Measurements from ENCODE around the gene ICE1.
"Not testable (repeated sequence)": the region's sequence is repeated elsewhere in the genome, so short reads cannot be mapped to it uniquely, and the experiment has no call there.

Gene ICE1

DNA sequence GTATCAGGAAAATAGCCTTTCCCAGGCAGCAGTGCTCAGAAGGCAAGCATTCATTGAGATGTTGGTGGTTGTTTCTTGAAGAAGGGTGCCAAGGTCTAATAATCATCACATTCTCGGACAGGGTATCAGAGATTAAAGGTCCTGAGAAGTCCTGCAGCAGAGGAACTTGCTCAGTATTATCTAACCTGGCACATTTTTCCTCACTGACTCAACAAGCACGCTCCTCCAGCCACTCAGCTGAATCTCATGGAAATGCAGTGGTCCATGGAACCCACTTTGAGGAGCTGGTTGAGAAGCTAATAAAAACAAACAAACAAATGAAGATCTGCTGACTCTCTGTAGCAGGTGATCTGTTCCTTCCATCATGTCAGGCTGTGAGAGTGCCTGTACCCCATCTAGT is 35.3 kb upstream of the ICE1 start:
- Mint-ChIP-seq H3K9me3 (no peaks in the 10 kb centered on the region), H3K4me1 (no peaks in the 10 kb centered on the region), H3K27ac (ENCODE audit: low read depth) (no peak overlapping the region), H3K4me3 (no peak overlapping the region), H3K36me3 (ENCODE audit: insufficient read depth) (peaks cover 2% of the 10 kb centered on the region), H3K27me3 (peaks cover 1% of the 10 kb centered on the region)
- ATAC-seq (replicated peaks; ENCODE audit: extremely low read depth, poor library complexity, severe bottlenecking): no peak
- no peak for DNase-seq (ENCODE audit: low spot score in 2 of 2)

GRCh38 chr5:5387777-5388176 is 34.7 kb upstream of the ICE1 start:
- Mint-ChIP-seq H3K36me3 (ENCODE audit: insufficient read depth) (peaks cover 2% of the 10 kb centered on the region), H3K27me3 (no peaks in the 10 kb centered on the region), H3K4me3 (no peak overlapping the region), H3K4me1 (no peaks in the 10 kb centered on the region), H3K27ac (ENCODE audit: low read depth) (no peak overlapping the region), H3K9me3 (no peaks in the 10 kb centered on the region)
- DNase-seq (ENCODE audit: low spot score in 2 of 2): no peak
- ATAC-seq (replicated peaks; ENCODE audit: extremely low read depth, poor library complexity, severe bottlenecking): no peak

DNA sequence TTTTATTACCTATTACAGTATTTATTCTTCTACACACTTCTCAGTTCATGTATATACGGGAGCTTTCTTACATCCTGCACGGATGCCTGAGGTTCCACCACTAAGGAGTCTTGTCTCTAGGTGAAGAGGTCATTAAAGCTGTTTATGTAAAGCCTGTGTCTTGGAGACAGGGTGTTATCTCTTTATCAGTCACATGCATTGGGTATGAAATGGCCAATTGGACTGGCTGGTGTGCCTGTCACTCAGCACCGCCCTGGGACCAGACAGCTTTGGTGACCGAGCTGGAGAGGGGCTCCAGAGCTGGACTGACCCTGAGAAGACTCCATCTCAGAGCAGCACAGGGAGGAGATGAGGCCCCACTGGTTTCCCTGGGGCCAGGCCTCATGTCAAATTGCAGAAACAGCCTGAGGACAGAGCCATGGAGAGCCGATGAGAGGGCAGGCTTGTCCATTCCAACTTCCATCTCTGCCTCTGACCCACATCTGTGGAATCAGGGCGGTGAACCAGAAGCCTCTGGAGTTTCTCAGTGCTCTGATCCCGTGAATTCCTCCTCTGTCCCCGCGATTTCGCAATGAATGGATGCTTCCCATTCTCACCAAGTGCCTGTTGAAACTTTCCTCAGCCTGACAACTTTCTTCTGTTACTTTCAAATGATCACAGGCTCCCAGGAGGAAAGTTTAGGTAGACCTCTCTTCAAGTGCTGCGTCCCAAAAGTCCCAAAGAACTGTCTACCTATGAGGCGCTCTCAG is 32.2 kb upstream of the ICE1 start:
- H3K27ac Mint-ChIP-seq (ENCODE audit: low read depth): not testable (repeated sequence)

GRCh38 chr5:5392504-5392903 is 30.0 kb upstream of the ICE1 start:
- H3K27me3 Mint-ChIP-seq; H3K4me3 Mint-ChIP-seq; H3K36me3 Mint-ChIP-seq (ENCODE audit: insufficient read depth); H3K9me3 Mint-ChIP-seq; DNase-seq (ENCODE audit: low spot score in 2 of 2); H3K27ac Mint-ChIP-seq (ENCODE audit: low read depth); ATAC-seq (replicated peaks; ENCODE audit: extremely low read depth, poor library complexity, severe bottlenecking); H3K4me1 Mint-ChIP-seq: not testable (repeated sequence)

More for the DNA sequence above, 32.2 kb upstream of the ICE1 start:
- not testable (repeated sequence) for H3K9me3 Mint-ChIP-seq; H3K4me3 Mint-ChIP-seq; H3K36me3 Mint-ChIP-seq (ENCODE audit: insufficient read depth); H3K27me3 Mint-ChIP-seq; ATAC-seq (replicated peaks; ENCODE audit: extremely low read depth, poor library complexity, severe bottlenecking); DNase-seq (ENCODE audit: low spot score in 2 of 2); H3K4me1 Mint-ChIP-seq

GRCh38 chr5:5394384-5394986 is 28.0 kb upstream of the ICE1 start:
- not testable (repeated sequence) for ATAC-seq (replicated peaks; ENCODE audit: extremely low read depth, poor library complexity, severe bottlenecking); H3K4me3 Mint-ChIP-seq; H3K36me3 Mint-ChIP-seq (ENCODE audit: insufficient read depth); H3K9me3 Mint-ChIP-seq; H3K27ac Mint-ChIP-seq (ENCODE audit: low read depth); DNase-seq (ENCODE audit: low spot score in 2 of 2); H3K27me3 Mint-ChIP-seq; H3K4me1 Mint-ChIP-seq

- H3K27ac Mint-ChIP-seq (ENCODE audit: low read depth); H3K4me3 Mint-ChIP-seq; H3K36me3 Mint-ChIP-seq (ENCODE audit: insufficient read depth); H3K4me1 Mint-ChIP-seq; H3K27me3 Mint-ChIP-seq; DNase-seq (ENCODE audit: low spot score in 2 of 2); ATAC-seq (replicated peaks; ENCODE audit: extremely low read depth, poor library complexity, severe bottlenecking); H3K9me3 Mint-ChIP-seq: not testable (repeated sequence)
These were observed 27.4 kb upstream of the ICE1 start for GRCh38 chr5:5395093-5395492.

DNA sequence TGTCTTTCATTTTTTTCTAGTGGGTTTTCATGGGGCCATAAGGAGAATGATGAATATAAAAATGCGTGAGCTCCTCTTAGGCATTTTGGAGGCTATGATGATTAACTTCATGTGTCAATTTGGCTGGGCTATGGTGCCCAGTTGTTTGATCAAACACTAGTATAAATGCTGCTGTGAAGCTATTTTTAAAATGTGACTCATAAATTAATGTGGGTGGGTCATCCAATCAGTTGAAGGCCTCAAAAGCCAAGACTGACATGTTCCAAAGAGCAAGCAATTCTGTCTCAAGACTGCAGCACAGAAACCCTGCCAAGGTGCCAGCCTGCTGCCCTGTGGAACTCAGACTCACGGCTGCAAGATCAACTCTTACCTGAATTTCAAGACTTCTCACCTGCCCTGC is 24.4 kb upstream of the ICE1 start:
- no peaks in the 10 kb centered on the region for H3K27me3 Mint-ChIP-seq
- no peaks in the 10 kb centered on the region for H3K36me3 Mint-ChIP-seq (ENCODE audit: insufficient read depth)
- H3K4me3 Mint-ChIP-seq: no peak overlapping the region
- H3K9me3 Mint-ChIP-seq: no peaks in the 10 kb centered on the region
- ATAC-seq (replicated peaks; ENCODE audit: extremely low read depth, poor library complexity, severe bottlenecking): no peak
- DNase-seq (ENCODE audit: low spot score in 2 of 2): no peak
- no peak overlapping the region for H3K27ac Mint-ChIP-seq (ENCODE audit: low read depth)
- H3K4me1 Mint-ChIP-seq: no peaks in the 10 kb centered on the region

DNA sequence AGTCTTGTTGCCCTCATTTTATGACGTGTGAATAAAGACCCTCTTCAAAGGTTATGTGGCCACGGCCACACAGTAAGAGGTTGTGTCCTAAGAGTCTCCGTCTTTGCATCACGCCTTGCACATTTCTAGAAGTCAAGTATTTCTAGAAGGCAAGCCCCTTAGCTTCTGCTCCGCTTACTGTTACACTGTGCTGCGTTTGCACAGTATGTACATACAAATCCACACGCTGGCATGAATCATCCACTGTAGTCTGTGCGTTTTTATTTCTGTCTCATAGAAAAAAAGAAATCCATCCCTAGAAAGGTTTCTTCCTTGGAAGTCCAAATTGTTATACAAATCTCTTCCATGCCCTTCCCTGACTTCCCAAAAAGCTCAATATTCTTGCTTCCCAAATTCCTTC is 21.4 kb upstream of the ICE1 start:
- Mint-ChIP-seq H3K27me3 (no peaks in the 10 kb centered on the region), H3K4me3 (no peak overlapping the region), H3K36me3 (ENCODE audit: insufficient read depth) (no peaks in the 10 kb centered on the region), H3K9me3 (no peaks in the 10 kb centered on the region), H3K27ac (ENCODE audit: low read depth) (no peak overlapping the region), H3K4me1 (no peaks in the 10 kb centered on the region)
- no peak for ATAC-seq (replicated peaks; ENCODE audit: extremely low read depth, poor library complexity, severe bottlenecking)
- no peak for DNase-seq (ENCODE audit: low spot score in 2 of 2)

- Mint-ChIP-seq H3K4me1 (no peaks in the 10 kb centered on the region), H3K27ac (ENCODE audit: low read depth) (no peak overlapping the region), H3K9me3 (no peaks in the 10 kb centered on the region), H3K4me3 (no peak overlapping the region), H3K36me3 (ENCODE audit: insufficient read depth) (no peaks in the 10 kb centered on the region), H3K27me3 (no peaks in the 10 kb centered on the region)
- ATAC-seq (replicated peaks; ENCODE audit: extremely low read depth, poor library complexity, severe bottlenecking) (no peak), DNase-seq (ENCODE audit: low spot score in 2 of 2) (no peak)
These were observed 18.7 kb upstream of the ICE1 start for GRCh38 chr5:5403741-5404140.

DNA sequence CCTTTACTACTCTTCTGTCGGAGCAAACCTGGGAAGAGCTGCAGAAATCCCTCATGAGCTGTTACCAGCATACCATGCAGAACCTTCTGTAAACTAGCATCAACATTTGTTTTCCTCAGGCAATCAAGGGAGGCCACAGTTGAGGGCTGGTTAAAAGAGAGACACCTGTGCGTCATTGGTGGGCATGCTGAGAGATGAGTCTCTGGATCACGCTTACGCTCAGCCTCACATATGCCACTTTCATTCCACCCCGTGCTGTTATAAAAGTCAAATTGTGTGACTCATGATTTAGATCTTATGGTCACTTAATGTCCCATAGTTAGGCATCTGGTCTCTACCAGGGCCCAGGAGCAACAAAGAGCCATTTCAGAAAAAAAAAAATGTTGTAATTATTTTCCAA is 18.1 kb upstream of the ICE1 start:
- ATAC-seq (replicated peaks; ENCODE audit: extremely low read depth, poor library complexity, severe bottlenecking) (no peak), DNase-seq (ENCODE audit: low spot score in 2 of 2) (no peak)
- H3K9me3 Mint-ChIP-seq: no peaks in the 10 kb centered on the region
- no peaks in the 10 kb centered on the region for H3K4me1 Mint-ChIP-seq
- H3K36me3 Mint-ChIP-seq (ENCODE audit: insufficient read depth): no peaks in the 10 kb centered on the region
- H3K4me3 Mint-ChIP-seq: no peak overlapping the region
- no peaks in the 10 kb centered on the region for H3K27me3 Mint-ChIP-seq
- no peak overlapping the region for H3K27ac Mint-ChIP-seq (ENCODE audit: low read depth)

GRCh38 chr5:5405441-5405840 is 17.0 kb upstream of the ICE1 start:
- Mint-ChIP-seq H3K36me3 (ENCODE audit: insufficient read depth) (no peaks in the 10 kb centered on the region), H3K27me3 (no peaks in the 10 kb centered on the region), H3K9me3 (no peaks in the 10 kb centered on the region), H3K27ac (ENCODE audit: low read depth) (no peak overlapping the region), H3K4me3 (no peak overlapping the region), H3K4me1 (no peaks in the 10 kb centered on the region)
- DNase-seq (ENCODE audit: low spot score in 2 of 2) (no peak), ATAC-seq (replicated peaks; ENCODE audit: extremely low read depth, poor library complexity, severe bottlenecking) (no peak)

- Mint-ChIP-seq H3K9me3 (no peaks in the 10 kb centered on the region), H3K27ac (ENCODE audit: low read depth) (no peak overlapping the region), H3K36me3 (ENCODE audit: insufficient read depth) (no peaks in the 10 kb centered on the region), H3K4me1 (peaks cover 2% of the 10 kb centered on the region), H3K4me3 (no peak overlapping the region), H3K27me3 (no peaks in the 10 kb centered on the region)
- ATAC-seq (replicated peaks; ENCODE audit: extremely low read depth, poor library complexity, severe bottlenecking) (no peak), DNase-seq (ENCODE audit: low spot score in 2 of 2) (no peak)
These were observed 14.6 kb upstream of the ICE1 start for GRCh38 chr5:5407924-5408323.

DNA sequence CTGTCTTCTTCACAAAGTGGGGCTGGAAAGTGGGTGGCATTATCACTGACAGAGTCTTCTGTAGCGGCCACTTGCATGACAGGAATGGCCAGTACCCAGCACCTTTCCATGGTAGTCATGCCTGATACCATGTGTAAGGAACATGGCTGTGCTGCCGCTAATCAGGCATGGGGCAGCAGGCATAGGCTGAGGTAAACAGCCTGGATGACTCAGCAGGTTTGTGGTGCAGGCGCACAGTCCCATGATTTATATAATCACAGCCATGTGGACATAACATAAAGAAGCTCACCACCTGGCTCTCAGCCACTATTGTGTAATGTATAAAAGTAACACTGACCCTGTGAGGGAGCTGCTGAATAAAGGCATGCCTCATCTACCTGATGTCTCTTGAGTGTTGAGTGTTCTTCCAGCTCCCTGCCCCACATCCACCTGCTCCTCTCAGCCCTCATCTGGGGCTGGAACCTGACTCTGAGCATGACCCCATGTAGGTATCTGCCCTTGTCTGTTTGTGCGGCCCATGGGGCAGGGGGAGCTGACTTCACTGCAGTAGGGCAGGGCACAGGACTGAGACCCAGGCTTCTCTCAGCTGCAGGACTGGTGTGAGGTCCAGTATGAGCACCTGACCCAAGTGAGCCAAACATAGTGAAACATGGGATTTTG is 13.2 kb upstream of the ICE1 start:
- no peak for DNase-seq (ENCODE audit: low spot score in 2 of 2)
- no peak overlapping the region for H3K27ac Mint-ChIP-seq (ENCODE audit: low read depth)
- no peaks in the 10 kb centered on the region for H3K9me3 Mint-ChIP-seq
- peaks cover 1% of the 10 kb centered on the region for H3K36me3 Mint-ChIP-seq (ENCODE audit: insufficient read depth)
- no peaks in the 10 kb centered on the region for H3K27me3 Mint-ChIP-seq
- H3K4me3 Mint-ChIP-seq: no peak overlapping the region
- peaks cover 6% of the 10 kb centered on the region for H3K4me1 Mint-ChIP-seq
- ATAC-seq (replicated peaks; ENCODE audit: extremely low read depth, poor library complexity, severe bottlenecking): no peak
